H1 (cell line): ENCODE results near the gene NDUFB4. TPM values are rescaled to one million over a fixed set of nuclear protein-coding genes. Genes with fewer than 3 reads are reported as not detected.

Source experiments
- BRCA1 ChIP-seq: IDR thresholded peaks from 2 replicates; pipeline ENCODE4 v1.6.1; 2012; ENCODE audit warnings: low read depth, low read length, improper control_type of control experiment
- CHD7 ChIP-seq: fragments of 300-600 bp; sonication (generic); IDR thresholded peaks from 2 replicates; pipeline ENCODE4 v1.7.1; 2012; ENCODE audit warnings: low read length, moderate library complexity, mild to moderate bottlenecking, inconsistent platforms; ENCODE audit not compliant: insufficient replicate concordance
- MAX ChIP-seq: IDR thresholded peaks from 2 replicates; pipeline ENCODE4 v1.6.1; 2012; ENCODE audit warnings: inconsistent platforms
- POLR2A ChIP-seq, 2 experiments: IDR thresholded peaks; 1 replicate in 1 of 2; 2 replicates in 1 of 2; pipeline ENCODE4 v1.6.1; 2011; ENCODE audit warnings: low read depth in 2 of 2, low read length in 2 of 2, mild to moderate bottlenecking in 2 of 2; ENCODE audit errors: control extremely low read depth in 1 of 2
- RBBP5 ChIP-seq: IDR thresholded peaks from 2 replicates; pipeline ENCODE4 v1.7.1; 2012; ENCODE audit warnings: low read depth, mild to moderate bottlenecking, inconsistent platforms, low read length, moderate library complexity, borderline replicate concordance
- SP1 ChIP-seq: IDR thresholded peaks from 2 replicates; pipeline ENCODE4 v1.6.1; 2011; ENCODE audit warnings: low read depth, low read length
- polyA plus RNA-seq, 7 experiments: library from polyadenylated mRNA; depleted of rRNA in 3 of 7; stranded (reverse) in 5 of 7; unstranded in 2 of 7; fragments of >200 nt in 5 of 7; fragments of 200-250 nt in 2 of 7; gene quantifications; 1 replicate in 5 of 7; 2 replicates in 1 of 7; 4 replicates in 1 of 7; pipeline versions ENCODE4 v1.2.1 to v1.2.3, GENCODE V29; 2011 to 2013; ENCODE audit warnings: missing spikeins in 2 of 7, mixed read lengths in 2 of 7
- total RNA-seq: library from RNA; stranded (reverse); fragmentation: NEBNext Ultra II Directional; extraction: Animal tissue kit (Norgen Biotek cat#: 25700); gene quantifications from 2 replicates; pipeline ENCODE4 v1.2.1, GENCODE V29; 2021

The NDUFB4 gene
- total and polyA plus RNA-seq, 2 of the 8 experiments (the other 6 are each of a cell fraction or from before 2014, with no cell fraction given): 184 to 382 TPM

- TF ChIP-seq CHD7 (no peak), RBBP5 (no peak), MAX (no peak), POLR2A (IDR thresholded peaks at IDR 0.05; ENCODE audit: control extremely low read depth in 1 of 2, low read depth in 2 of 2, low read length in 2 of 2) (no peak), BRCA1 (no peak), SP1 (no peak)
These were observed 26.3 kb downstream of the NDUFB4 start (continued) for GRCh38 chr3:120622457-120622856.
